NB4 (cell line): ENCODE data around the gene ROBO2.

Source experiments
- POLR2A ChIP-seq: IDR thresholded peaks from 2 replicates; pipeline ENCODE4 v1.6.1; 2011; ENCODE audit warnings: mild to moderate bottlenecking; ENCODE audit not compliant: insufficient read length; ENCODE audit errors: extremely low read depth
- TF ChIP-seq, protein P1 (sequence below): IDR thresholded peaks from one replicate; pipeline ENCODE4 v1.5.1; 2012; ENCODE audit warnings: low read depth, low read length

DNA sequence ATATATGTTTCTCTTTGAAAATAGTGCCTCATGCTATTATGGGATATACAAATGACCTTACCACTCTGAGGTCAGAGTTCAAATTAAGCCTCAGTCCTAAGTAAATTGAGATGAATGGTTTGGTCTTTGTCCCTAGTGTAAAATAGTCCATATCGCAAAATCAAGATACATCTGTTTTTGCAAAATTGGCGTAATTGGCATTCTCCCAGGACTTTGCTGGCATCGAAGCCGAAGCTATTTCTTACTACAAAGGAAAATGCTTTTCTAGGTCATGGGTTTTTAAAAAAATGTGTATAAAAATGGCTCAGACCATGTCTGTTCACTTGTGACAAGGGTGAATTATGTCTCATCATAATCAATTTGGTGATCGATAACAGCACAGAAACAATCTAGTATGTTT lies 25.9 kb downstream of the ROBO2 start:
- TF ChIP-seq, protein P1, sequence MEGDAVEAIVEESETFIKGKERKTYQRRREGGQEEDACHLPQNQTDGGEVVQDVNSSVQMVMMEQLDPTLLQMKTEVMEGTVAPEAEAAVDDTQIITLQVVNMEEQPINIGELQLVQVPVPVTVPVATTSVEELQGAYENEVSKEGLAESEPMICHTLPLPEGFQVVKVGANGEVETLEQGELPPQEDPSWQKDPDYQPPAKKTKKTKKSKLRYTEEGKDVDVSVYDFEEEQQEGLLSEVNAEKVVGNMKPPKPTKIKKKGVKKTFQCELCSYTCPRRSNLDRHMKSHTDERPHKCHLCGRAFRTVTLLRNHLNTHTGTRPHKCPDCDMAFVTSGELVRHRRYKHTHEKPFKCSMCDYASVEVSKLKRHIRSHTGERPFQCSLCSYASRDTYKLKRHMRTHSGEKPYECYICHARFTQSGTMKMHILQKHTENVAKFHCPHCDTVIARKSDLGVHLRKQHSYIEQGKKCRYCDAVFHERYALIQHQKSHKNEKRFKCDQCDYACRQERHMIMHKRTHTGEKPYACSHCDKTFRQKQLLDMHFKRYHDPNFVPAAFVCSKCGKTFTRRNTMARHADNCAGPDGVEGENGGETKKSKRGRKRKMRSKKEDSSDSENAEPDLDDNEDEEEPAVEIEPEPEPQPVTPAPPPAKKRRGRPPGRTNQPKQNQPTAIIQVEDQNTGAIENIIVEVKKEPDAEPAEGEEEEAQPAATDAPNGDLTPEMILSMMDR = no peak
- no peak for TF ChIP-seq POLR2A
